GM12873 (cell line): ENCODE results near the gene CKM.

Experiments used
- CTCF ChIP-seq: IDR thresholded peaks from 2 replicates; pipeline ENCODE4 v1.5.1; 2012; ENCODE audit warnings: low read depth, mild to moderate bottlenecking, moderate library complexity, low read length, control low read depth; ENCODE audit not compliant: insufficient read depth; ENCODE audit errors: missing control alignments

CKM gene

GRCh38 chr19:45267296-45267695, 55.4 kb downstream of the CKM start:
- TF ChIP-seq CTCF: no peak

GRCh38 chr19:45265375-45265774, 57.3 kb downstream of the CKM start:
- TF ChIP-seq CTCF: no peak

- TF ChIP-seq CTCF: no peak
Observed at GRCh38 chr19:45264781-45265317, 57.8 kb downstream of the CKM start.

- TF ChIP-seq CTCF: no peak
Observed at GRCh38 chr19:45263013-45263412, 59.7 kb downstream of the CKM start.

GRCh38 chr19:45262570-45262969, 60.1 kb downstream of the CKM start:
- no peak for TF ChIP-seq CTCF

- no peak for TF ChIP-seq CTCF
Observed at GRCh38 chr19:45258862-45259261, 63.8 kb downstream of the CKM start.

- no peak for TF ChIP-seq CTCF
Observed at GRCh38 chr19:45256836-45257235, 65.8 kb downstream of the CKM start.
